Measurements from ENCODE around the gene STARD3. TPM values are rescaled to one million over a fixed set of nuclear protein-coding genes. Genes with fewer than 3 reads are reported as not detected.

Gene STARD3
- total and polyA plus RNA-seq, 2 of the 13 experiments (the other 11 are each of a cell fraction or from before 2014, with no cell fraction given), result 34.6 to 100 TPM

DNA sequence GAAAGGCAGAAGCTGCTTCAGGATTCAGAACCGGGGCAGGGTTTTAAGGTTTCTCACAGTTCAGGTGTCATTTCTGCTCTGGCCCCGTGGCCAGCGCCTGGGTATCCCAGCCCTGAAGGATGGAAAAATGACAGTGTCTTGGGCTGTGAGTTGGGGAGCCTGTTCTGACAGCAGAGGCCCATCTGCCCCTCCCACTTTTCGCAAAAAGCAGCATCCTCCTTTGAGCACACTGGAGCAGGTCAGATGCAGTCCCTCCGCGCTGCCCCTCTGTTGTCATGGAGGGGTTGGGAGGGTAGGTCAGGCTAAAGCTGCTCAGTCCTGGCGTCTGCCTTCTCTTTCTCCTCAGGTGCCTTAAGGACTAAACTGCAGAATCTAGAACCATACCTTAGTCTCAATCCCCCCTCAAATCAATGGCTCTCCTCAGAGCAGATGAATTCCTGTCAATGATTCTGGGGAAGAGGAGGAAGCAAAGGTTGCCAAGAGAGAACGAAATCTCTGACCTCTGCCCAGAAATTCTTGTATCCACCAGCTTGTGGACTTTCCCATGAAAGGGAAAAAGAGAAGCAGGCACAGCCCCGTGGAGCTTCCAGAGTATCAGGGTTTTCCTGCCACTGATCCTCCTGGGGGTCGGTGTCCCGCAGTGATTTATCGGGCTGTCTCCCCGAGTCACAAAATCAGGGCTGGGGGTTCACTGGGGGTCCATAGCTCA, 36.5 kb upstream of the STARD3 start:
- intact Hi-C loops (cut with micrococcal nuclease; ENCODE audit: unreplicated experiment) (no loop called here), in situ Hi-C loops (cut with HindIII; ENCODE audit: extremely low pct_ligation_motif_present, low pct_unique_long_range_greater_than_20kb) (no loop called here)
- ChIA-PET POLR2A (no interaction called here), CTCF (ENCODE audit: low intra/inter-chr PET ratio, low total read pairs) (no interaction called here)
- H3K27ac ChIP-seq (ENCODE audit: extremely low read length, insufficient read depth, low read length), result no peak overlapping the region
- FAIRE-seq (no peak), DNase-seq (ENCODE audit: low spot score) (no peak), ATAC-seq (no peak)
- 2% methylated on average over 13 of the region's 13 CpGs for WGBS (ENCODE audit: low lambda C conversion rate)
- no peak overlapping the region for H2AFZ ChIP-seq (ENCODE audit: low read length)
- H3K27me3 ChIP-seq (ENCODE audit: control insufficient read depth in 1 of 2, insufficient read depth in 2 of 2, low read length in 2 of 2), result peaks cover 52 to 96% of the 10 kb centered on the region in 2 experiments
- H3K4me1 ChIP-seq (ENCODE audit: insufficient read depth, low read length), result no peaks in the 10 kb centered on the region
- peaks cover 16% of the 10 kb centered on the region; the same call in 1 of the 2 replicates for H4K20me1 ChIP-seq (ENCODE audit: insufficient read depth, low read length)
- no peak overlapping the region for H3K9ac ChIP-seq (ENCODE audit: insufficient read depth, low read depth, low read length)
- no peaks in the 10 kb centered on the region for H3K9me3 ChIP-seq (ENCODE audit: low read length)
- TF ChIP-seq ZNF446 (CRISPR knock-in tag; IDR thresholded peaks at IDR 0.05) (no peak), PAF1 (CRISPR knock-in tag; IDR thresholded peaks at IDR 0.05) (no peak), MAF1 (CRISPR knock-in tag; IDR thresholded peaks at IDR 0.05; ENCODE audit: borderline replicate concordance) (no peak), ZNF382 (CRISPR knock-in tag; IDR thresholded peaks at IDR 0.05; ENCODE audit: borderline replicate concordance) (no peak), NR3C1 (CRISPR knock-in tag; IDR thresholded peaks at IDR 0.05) (no peak)
- TF ChIP-seq, protein P1, sequence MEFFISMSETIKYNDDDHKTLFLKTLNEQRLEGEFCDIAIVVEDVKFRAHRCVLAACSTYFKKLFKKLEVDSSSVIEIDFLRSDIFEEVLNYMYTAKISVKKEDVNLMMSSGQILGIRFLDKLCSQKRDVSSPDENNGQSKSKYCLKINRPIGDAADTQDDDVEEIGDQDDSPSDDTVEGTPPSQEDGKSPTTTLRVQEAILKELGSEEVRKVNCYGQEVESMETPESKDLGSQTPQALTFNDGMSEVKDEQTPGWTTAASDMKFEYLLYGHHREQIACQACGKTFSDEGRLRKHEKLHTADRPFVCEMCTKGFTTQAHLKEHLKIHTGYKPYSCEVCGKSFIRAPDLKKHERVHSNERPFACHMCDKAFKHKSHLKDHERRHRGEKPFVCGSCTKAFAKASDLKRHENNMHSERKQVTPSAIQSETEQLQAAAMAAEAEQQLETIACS (CRISPR knock-in tag; IDR thresholded peaks at IDR 0.05), result no peak
- TF ChIP-seq, protein P2, sequence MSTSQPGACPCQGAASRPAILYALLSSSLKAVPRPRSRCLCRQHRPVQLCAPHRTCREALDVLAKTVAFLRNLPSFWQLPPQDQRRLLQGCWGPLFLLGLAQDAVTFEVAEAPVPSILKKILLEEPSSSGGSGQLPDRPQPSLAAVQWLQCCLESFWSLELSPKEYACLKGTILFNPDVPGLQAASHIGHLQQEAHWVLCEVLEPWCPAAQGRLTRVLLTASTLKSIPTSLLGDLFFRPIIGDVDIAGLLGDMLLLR (CRISPR knock-in tag; IDR thresholded peaks at IDR 0.05), result no peak
- TF ChIP-seq, protein P3, sequence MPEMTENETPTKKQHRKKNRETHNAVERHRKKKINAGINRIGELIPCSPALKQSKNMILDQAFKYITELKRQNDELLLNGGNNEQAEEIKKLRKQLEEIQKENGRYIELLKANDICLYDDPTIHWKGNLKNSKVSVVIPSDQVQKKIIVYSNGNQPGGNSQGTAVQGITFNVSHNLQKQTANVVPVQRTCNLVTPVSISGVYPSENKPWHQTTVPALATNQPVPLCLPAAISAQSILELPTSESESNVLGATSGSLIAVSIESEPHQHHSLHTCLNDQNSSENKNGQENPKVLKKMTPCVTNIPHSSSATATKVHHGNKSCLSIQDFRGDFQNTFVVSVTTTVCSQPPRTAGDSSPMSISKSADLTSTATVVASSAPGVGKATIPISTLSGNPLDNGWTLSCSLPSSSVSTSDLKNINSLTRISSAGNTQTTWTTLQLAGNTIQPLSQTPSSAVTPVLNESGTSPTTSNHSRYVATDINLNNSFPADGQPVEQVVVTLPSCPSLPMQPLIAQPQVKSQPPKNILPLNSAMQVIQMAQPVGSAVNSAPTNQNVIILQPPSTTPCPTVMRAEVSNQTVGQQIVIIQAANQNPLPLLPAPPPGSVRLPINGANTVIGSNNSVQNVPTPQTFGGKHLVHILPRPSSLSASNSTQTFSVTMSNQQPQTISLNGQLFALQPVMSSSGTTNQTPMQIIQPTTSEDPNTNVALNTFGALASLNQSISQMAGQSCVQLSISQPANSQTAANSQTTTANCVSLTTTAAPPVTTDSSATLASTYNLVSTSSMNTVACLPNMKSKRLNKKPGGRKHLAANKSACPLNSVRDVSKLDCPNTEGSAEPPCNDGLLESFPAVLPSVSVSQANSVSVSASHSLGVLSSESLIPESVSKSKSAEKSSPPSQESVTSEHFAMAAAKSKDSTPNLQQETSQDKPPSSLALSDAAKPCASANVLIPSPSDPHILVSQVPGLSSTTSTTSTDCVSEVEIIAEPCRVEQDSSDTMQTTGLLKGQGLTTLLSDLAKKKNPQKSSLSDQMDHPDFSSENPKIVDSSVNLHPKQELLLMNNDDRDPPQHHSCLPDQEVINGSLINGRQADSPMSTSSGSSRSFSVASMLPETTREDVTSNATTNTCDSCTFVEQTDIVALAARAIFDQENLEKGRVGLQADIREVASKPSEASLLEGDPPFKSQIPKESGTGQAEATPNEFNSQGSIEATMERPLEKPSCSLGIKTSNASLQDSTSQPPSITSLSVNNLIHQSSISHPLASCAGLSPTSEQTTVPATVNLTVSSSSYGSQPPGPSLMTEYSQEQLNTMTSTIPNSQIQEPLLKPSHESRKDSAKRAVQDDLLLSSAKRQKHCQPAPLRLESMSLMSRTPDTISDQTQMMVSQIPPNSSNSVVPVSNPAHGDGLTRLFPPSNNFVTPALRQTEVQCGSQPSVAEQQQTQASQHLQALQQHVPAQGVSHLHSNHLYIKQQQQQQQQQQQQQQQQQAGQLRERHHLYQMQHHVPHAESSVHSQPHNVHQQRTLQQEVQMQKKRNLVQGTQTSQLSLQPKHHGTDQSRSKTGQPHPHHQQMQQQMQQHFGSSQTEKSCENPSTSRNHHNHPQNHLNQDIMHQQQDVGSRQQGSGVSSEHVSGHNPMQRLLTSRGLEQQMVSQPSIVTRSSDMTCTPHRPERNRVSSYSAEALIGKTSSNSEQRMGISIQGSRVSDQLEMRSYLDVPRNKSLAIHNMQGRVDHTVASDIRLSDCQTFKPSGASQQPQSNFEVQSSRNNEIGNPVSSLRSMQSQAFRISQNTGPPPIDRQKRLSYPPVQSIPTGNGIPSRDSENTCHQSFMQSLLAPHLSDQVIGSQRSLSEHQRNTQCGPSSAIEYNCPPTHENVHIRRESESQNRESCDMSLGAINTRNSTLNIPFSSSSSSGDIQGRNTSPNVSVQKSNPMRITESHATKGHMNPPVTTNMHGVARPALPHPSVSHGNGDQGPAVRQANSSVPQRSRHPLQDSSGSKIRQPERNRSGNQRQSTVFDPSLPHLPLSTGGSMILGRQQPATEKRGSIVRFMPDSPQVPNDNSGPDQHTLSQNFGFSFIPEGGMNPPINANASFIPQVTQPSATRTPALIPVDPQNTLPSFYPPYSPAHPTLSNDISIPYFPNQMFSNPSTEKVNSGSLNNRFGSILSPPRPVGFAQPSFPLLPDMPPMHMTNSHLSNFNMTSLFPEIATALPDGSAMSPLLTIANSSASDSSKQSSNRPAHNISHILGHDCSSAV (CRISPR knock-in tag; IDR thresholded peaks at IDR 0.05; ENCODE audit: borderline replicate concordance), result no peak
- TF ChIP-seq, protein P4, sequence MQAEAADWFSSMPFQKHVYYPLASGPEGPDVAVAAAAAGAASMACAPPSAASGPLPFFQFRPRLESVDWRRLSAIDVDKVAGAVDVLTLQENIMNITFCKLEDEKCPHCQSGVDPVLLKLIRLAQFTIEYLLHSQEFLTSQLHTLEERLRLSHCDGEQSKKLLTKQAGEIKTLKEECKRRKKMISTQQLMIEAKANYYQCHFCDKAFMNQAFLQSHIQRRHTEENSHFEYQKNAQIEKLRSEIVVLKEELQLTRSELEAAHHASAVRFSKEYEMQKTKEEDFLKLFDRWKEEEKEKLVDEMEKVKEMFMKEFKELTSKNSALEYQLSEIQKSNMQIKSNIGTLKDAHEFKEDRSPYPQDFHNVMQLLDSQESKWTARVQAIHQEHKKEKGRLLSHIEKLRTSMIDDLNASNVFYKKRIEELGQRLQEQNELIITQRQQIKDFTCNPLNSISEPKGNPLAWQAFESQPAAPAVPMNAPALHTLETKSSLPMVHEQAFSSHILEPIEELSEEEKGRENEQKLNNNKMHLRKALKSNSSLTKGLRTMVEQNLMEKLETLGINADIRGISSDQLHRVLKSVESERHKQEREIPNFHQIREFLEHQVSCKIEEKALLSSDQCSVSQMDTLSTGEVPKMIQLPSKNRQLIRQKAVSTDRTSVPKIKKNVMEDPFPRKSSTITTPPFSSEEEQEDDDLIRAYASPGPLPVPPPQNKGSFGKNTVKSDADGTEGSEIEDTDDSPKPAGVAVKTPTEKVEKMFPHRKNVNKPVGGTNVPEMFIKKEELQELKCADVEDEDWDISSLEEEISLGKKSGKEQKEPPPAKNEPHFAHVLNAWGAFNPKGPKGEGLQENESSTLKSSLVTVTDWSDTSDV (CRISPR knock-in tag; IDR thresholded peaks at IDR 0.05), result no peak
- H3K4me3 ChIP-seq (replicated peaks in 1 of 3; ENCODE audit: insufficient read depth in 1 of 3, low read depth in 2 of 3, low read length in 3 of 3), result no peak overlapping the region
- no peaks in the 10 kb centered on the region for H3K36me3 ChIP-seq (replicated peaks in 1 of 2; ENCODE audit: control insufficient read depth in 1 of 2, insufficient read depth in 2 of 2, low read length in 2 of 2)
- no peak overlapping the region for H3K4me2 ChIP-seq (ENCODE audit: low read depth, low read length)
- H3K79me2 ChIP-seq (ENCODE audit: insufficient read depth, low read length), result no peaks in the 10 kb centered on the region
- no TSS peak for BruUV-seq (replicated peaks)

Measured in HepG2 (cell line).